Subcutaneous abdominal adipose tissue (tissue), 5 donors: ENCODE results near the gene PROM2.
"Not testable (repeated sequence)": the region's sequence is repeated elsewhere in the genome, so short reads cannot be mapped to it uniquely, and the experiment has no call there.

ENCODE experiments used
- H3K27ac ChIP-seq: one replicate; pipeline ENCODE4 v1.7.0; 2013; ENCODE audit warnings: low read depth, mild to moderate bottlenecking, inconsistent platforms, low read length, moderate library complexity
- H3K27me3 ChIP-seq, 5 donors: one replicate each; pipeline ENCODE4 v1.7.0; 2013; ENCODE audit warnings: low read length in 5 of 5, inconsistent platforms in 1 of 5; ENCODE audit not compliant: control insufficient read depth in 5 of 5, insufficient read depth in 4 of 5
- H3K36me3 ChIP-seq, 5 donors: one replicate each; pipeline ENCODE4 v1.7.0; 2013; ENCODE audit warnings: low read length in 5 of 5; ENCODE audit not compliant: control insufficient read depth in 5 of 5, insufficient read depth in 5 of 5
- H3K4me1 ChIP-seq, 5 donors: one replicate each; pipeline ENCODE4 v1.7.0; 2013; ENCODE audit warnings: low read length in 5 of 5, mild to moderate bottlenecking in 3 of 5, moderate library complexity in 1 of 5; ENCODE audit not compliant: control insufficient read depth in 5 of 5, insufficient read depth in 5 of 5
- H3K4me3 ChIP-seq, 5 donors: one replicate each; pipeline ENCODE4 v1.7.0; 2013; ENCODE audit warnings: low read length in 5 of 5, low read depth in 1 of 5
- H3K9ac ChIP-seq, 5 donors: one replicate each; pipeline ENCODE4 v1.7.0; 2013; ENCODE audit warnings: low read length in 5 of 5, mild to moderate bottlenecking in 4 of 5, moderate library complexity in 3 of 5
- H3K9me3 ChIP-seq, 5 donors: one replicate each; pipeline ENCODE4 v1.7.0; 2013; ENCODE audit warnings: low read length in 5 of 5; ENCODE audit not compliant: control insufficient read depth in 5 of 5
- donor health status: healthy.
- donor health status: healthy.
- donor health status: healthy.
- donor health status: healthy.
- donor health status: healthy.

Gene PROM2

GRCh38 chr2:95274291-95275150, at the start of gene PROM2:
PROM2 (plus strand) TSS chr2:95274449; CDS start chr2:95274586, 137 bp downstream.
- no peaks in the 10 kb centered on the region for H3K36me3 ChIP-seq
- no peak within 1 kb of the TSS for H3K9ac ChIP-seq
- H3K27me3 ChIP-seq, result no peaks in the 10 kb centered on the region
- no peaks in the 10 kb centered on the region for H3K4me1 ChIP-seq
- H3K9me3 ChIP-seq, result peaks cover 0 to 4% (median 0%) of the 10 kb centered on the region in 5 donors
- no peak within 1 kb of the TSS for H3K27ac ChIP-seq
- no peak within 1 kb of the TSS for H3K4me3 ChIP-seq

GRCh38 chr2:95225658-95226057, 48.6 kb upstream of the PROM2 start:
- peaks cover 0 to 8% (median 2%) of the 10 kb centered on the region in 5 donors for H3K36me3 ChIP-seq
- no peaks in the 10 kb centered on the region for H3K4me1 ChIP-seq
- peak overlapping the region in 1 of 5 donors; percentile 5 for H3K4me3 ChIP-seq
- H3K27ac ChIP-seq, result no peak overlapping the region
- peaks cover 23 to 73% (median 62%) of the 10 kb centered on the region in 5 donors for H3K9me3 ChIP-seq
- H3K27me3 ChIP-seq, result no peaks in the 10 kb centered on the region
- H3K9ac ChIP-seq, result no peak overlapping the region

- Histone ChIP-seq H3K36me3 (no peaks in the 10 kb centered on the region), H3K9ac (no peak overlapping the region), H3K4me3 (no peak overlapping the region), H3K27me3 (no peaks in the 10 kb centered on the region), H3K4me1 (no peaks in the 10 kb centered on the region), H3K9me3 (peaks cover 5 to 61% (median 33%) of the 10 kb centered on the region in 5 donors), H3K27ac (no peak overlapping the region)
These were observed 42.5 kb upstream of the PROM2 start for GRCh38 chr2:95231723-95232122.

- Histone ChIP-seq H3K4me1 (no peaks in the 10 kb centered on the region), H3K4me3 (peak overlapping the region in 1 of 5 donors; percentile 34), H3K9ac (no peak overlapping the region), H3K9me3 (peaks cover 6 to 63% (median 32%) of the 10 kb centered on the region in 5 donors), H3K36me3 (no peaks in the 10 kb centered on the region), H3K27ac (no peak overlapping the region), H3K27me3 (no peaks in the 10 kb centered on the region)
These were observed 42.0 kb upstream of the PROM2 start for GRCh38 chr2:95232232-95232631.

DNA sequence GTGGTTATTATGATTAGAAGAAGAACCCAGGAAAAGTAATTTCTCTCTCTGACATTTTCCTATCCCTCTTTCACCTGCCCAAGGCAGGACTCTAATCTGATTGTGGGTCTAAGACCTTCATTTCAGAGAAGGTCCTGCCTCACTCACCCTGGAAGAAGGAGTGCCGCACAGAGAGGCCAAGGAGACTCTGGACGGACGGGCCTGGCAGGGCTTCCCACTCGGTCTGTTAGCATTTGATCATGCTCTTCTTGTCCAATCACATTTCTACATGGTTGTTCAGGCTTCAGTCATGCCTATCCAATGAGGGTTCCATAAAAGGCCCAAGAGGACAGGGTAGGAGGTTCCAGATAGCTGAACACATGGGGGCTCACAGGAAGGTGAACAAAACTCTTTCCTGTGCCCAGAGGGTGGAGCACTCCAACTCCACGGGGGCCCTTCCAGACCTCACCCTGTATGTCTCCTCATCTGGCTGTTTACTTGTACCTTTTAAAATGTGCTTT, 39.9 kb upstream of the PROM2 start:
- Histone ChIP-seq H3K9me3 (peaks cover 9 to 72% (median 34%) of the 10 kb centered on the region in 5 donors), H3K36me3 (no peaks in the 10 kb centered on the region)

GRCh38 chr2:95234816-95235215, 39.4 kb upstream of the PROM2 start:
- H3K36me3 ChIP-seq, result no peaks in the 10 kb centered on the region
- H3K4me1 ChIP-seq, result no peaks in the 10 kb centered on the region
- H3K9ac ChIP-seq, result no peak overlapping the region
- no peaks in the 10 kb centered on the region for H3K27me3 ChIP-seq
- no peak overlapping the region for H3K27ac ChIP-seq
- peak overlapping the region in 1 of 5 donors; percentile 24 for H3K4me3 ChIP-seq
- H3K9me3 ChIP-seq, result peaks cover 9 to 70% (median 34%) of the 10 kb centered on the region in 5 donors

More for the DNA sequence above, 39.9 kb upstream of the PROM2 start:
- no peaks in the 10 kb centered on the region for H3K27me3 ChIP-seq
- no peak overlapping the region for H3K27ac ChIP-seq
- H3K9ac ChIP-seq, result no peak overlapping the region
- H3K4me3 ChIP-seq, result peak overlapping the region in 1 of 5 donors; percentile 24
- H3K4me1 ChIP-seq, result no peaks in the 10 kb centered on the region

GRCh38 chr2:95238131-95238530, 36.1 kb upstream of the PROM2 start:
- no peaks in the 10 kb centered on the region for H3K36me3 ChIP-seq
- peaks cover 7 to 75% (median 46%) of the 10 kb centered on the region in 5 donors for H3K9me3 ChIP-seq
- H3K4me1 ChIP-seq, result no peaks in the 10 kb centered on the region
- no peak overlapping the region for H3K27ac ChIP-seq
- H3K9ac ChIP-seq, result no peak overlapping the region
- no peak overlapping the region for H3K4me3 ChIP-seq
- no peaks in the 10 kb centered on the region for H3K27me3 ChIP-seq

GRCh38 chr2:95240091-95240490, 34.2 kb upstream of the PROM2 start:
- Histone ChIP-seq H3K9me3 (peaks cover 5 to 59% (median 33%) of the 10 kb centered on the region in 5 donors), H3K4me1 (no peaks in the 10 kb centered on the region)

DNA sequence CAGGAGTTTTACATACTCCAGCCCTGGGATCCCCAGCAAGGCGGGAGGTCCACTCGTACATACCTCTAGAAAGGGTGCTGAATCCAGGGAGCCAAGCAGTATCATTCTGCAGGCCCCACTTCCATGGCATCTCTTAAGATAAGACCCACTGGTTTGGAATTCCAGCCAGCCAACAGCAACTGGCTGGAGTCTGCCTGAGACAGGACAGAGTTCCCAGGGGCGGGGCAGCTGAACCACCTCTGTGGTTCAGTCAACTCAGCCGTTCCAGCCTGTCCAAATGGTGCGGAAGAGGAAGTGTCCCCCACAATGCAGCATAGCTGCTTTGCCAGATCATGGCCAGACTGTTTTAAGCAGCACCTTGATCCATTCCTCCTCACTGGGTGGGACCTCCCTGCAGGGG, 33.7 kb upstream of the PROM2 start:
- H3K9ac ChIP-seq, result no peak overlapping the region
- no peaks in the 10 kb centered on the region for H3K4me1 ChIP-seq
- peaks cover 5 to 56% (median 33%) of the 10 kb centered on the region in 5 donors for H3K9me3 ChIP-seq
- no peaks in the 10 kb centered on the region for H3K36me3 ChIP-seq
- no peaks in the 10 kb centered on the region for H3K27me3 ChIP-seq
- peak overlapping the region in 3 of 5 donors; percentile 25 to 45 (median 26) for H3K4me3 ChIP-seq
- H3K27ac ChIP-seq, result no peak overlapping the region

More at GRCh38 chr2:95240091-95240490, 34.2 kb upstream of the PROM2 start:
- Histone ChIP-seq H3K9ac (no peak overlapping the region), H3K27ac (no peak overlapping the region), H3K4me3 (no peak overlapping the region), H3K27me3 (no peaks in the 10 kb centered on the region), H3K36me3 (no peaks in the 10 kb centered on the region)

DNA sequence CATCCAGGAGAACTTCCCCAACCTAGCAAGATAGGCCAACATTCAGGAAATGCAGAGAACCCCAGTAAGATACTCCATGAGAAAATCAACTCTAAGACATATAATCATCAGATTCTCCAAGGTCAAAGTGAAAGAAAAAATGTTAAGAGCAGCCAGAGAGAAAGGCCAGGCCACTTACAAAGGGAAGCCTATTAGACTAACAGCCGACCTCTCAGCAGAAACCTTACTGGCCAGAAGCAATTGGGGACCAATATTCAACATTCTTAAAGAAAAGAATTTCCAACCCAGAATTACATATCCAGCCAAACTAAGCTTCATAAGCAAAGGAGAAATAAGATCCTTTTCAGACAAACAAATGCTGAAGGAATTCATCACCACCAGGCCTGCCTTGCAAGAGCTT, 32.2 kb upstream of the PROM2 start:
- H3K27me3 ChIP-seq, H3K27ac ChIP-seq, H3K36me3 ChIP-seq, H3K4me1 ChIP-seq, H3K4me3 ChIP-seq, H3K9ac ChIP-seq: not testable (repeated sequence)
- H3K9me3 ChIP-seq, result peaks cover 3 to 56% (median 30%) of the 10 kb centered on the region in 5 donors
